ENCODE data around the gene SELENOI.

DNA sequence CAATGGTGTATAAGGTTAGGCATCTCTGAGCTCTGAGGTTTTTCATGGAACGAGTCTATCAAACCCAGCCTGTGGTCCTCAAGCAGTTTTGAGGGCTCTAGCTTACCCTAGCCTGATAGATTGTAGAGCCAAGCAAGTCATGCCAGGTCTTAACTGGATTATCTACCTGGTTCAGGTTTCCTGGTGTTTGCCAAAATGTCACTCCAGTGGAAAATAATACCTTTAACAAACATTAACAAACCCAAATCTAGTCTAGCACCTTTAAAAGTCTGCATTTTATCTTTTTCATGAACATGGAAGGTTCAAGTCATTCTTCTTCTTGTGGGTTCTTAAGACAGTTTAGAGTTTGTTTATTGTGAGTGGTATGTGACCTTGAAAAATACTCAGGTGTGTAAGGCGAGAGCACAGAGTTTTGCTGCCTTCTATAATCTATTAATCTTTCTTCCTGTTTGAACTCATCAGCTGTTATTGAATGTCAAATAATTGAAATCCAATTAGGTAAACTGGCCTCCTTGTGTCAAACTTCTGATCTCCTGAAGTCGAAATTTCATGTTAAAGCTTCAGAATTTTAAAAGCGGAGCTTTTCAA, 14.0 kb downstream of the SELENOI start:
- TF ChIP-seq, protein P1, sequence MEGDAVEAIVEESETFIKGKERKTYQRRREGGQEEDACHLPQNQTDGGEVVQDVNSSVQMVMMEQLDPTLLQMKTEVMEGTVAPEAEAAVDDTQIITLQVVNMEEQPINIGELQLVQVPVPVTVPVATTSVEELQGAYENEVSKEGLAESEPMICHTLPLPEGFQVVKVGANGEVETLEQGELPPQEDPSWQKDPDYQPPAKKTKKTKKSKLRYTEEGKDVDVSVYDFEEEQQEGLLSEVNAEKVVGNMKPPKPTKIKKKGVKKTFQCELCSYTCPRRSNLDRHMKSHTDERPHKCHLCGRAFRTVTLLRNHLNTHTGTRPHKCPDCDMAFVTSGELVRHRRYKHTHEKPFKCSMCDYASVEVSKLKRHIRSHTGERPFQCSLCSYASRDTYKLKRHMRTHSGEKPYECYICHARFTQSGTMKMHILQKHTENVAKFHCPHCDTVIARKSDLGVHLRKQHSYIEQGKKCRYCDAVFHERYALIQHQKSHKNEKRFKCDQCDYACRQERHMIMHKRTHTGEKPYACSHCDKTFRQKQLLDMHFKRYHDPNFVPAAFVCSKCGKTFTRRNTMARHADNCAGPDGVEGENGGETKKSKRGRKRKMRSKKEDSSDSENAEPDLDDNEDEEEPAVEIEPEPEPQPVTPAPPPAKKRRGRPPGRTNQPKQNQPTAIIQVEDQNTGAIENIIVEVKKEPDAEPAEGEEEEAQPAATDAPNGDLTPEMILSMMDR (IDR thresholded peaks at IDR 0.05), result no peak
- TF ChIP-seq POLR2A (IDR thresholded peaks at IDR 0.05), result no peak
- no peak for TF ChIP-seq POLR2AphosphoS5 (IDR thresholded peaks at IDR 0.05)

Measured in prostate gland (tissue), 2 donors.